Subcutaneous adipose tissue (tissue), 4 donors: ENCODE measurements around the gene ACP6. TPM values are rescaled to one million over a fixed set of nuclear protein-coding genes. Genes with fewer than 3 reads are reported as not detected.

ENCODE experiments used
- total RNA-seq, 4 donors: library from RNA; depleted of rRNA; stranded (reverse); fragments of >200 nt; gene quantifications; one replicate each; pipeline ENCODE4 v1.1.0, GENCODE V29; 2016
- TF ChIP-seq, protein P1 (sequence below): fragments of 450-650 bp; IDR thresholded peaks from one replicate; pipeline ENCODE4 v1.5.1; 2016; ENCODE audit warnings: low read depth, mild to moderate bottlenecking, control low read depth, antibody characterized with exemption, moderate library complexity

Gene ACP6
- total RNA-seq, 4 donors from 2014 or later: 4.2 to 19.2 (median 7.5) TPM

DNA sequence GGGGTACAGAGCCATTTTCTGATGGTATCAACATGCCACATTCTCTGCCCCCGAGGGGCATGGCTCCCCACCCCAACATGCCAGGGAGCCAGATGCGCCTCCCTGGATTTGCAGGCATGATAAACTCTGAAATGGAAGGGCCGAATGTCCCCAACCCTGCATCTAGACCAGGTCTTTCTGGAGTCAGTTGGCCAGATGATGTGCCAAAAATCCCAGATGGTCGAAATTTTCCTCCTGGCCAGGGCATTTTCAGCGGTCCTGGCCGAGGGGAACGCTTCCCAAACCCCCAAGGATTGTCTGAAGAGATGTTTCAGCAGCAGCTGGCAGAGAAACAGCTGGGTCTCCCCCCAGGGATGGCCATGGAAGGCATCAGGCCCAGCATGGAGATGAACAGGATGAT is 50.6 kb downstream of the ACP6 start:
- TF ChIP-seq, protein P1, sequence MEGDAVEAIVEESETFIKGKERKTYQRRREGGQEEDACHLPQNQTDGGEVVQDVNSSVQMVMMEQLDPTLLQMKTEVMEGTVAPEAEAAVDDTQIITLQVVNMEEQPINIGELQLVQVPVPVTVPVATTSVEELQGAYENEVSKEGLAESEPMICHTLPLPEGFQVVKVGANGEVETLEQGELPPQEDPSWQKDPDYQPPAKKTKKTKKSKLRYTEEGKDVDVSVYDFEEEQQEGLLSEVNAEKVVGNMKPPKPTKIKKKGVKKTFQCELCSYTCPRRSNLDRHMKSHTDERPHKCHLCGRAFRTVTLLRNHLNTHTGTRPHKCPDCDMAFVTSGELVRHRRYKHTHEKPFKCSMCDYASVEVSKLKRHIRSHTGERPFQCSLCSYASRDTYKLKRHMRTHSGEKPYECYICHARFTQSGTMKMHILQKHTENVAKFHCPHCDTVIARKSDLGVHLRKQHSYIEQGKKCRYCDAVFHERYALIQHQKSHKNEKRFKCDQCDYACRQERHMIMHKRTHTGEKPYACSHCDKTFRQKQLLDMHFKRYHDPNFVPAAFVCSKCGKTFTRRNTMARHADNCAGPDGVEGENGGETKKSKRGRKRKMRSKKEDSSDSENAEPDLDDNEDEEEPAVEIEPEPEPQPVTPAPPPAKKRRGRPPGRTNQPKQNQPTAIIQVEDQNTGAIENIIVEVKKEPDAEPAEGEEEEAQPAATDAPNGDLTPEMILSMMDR: no peak

- TF ChIP-seq, protein P1: no peak
Measured at GRCh38 chr1:147618771-147619170, 51.6 kb downstream of the ACP6 start.

- TF ChIP-seq, protein P1: no peak
Measured at GRCh38 chr1:147618077-147618569, 52.2 kb downstream of the ACP6 start.

- TF ChIP-seq, protein P1: no peak
Measured at GRCh38 chr1:147613506-147613905, 56.8 kb downstream of the ACP6 start.

DNA sequence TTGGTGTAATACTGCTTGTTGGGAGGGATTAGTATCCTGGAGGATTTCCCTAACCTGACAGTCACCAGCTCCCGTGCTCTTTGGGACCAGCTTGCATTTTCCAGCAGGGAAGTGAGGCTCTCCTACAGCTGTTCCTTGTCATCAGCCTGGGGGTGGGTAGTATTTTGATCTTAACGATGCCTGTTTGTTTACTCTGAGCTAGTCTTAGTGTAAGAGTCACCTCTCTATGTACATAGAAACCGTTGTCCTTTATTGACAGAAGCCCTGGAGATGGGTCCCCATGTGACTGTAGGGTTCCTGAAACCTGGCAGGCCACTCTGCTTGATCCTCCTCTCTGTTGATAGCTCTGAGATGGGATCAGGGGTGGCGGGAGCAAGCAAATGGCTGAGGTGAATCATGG is 58.0 kb downstream of the ACP6 start:
- TF ChIP-seq, protein P1: no peak

DNA sequence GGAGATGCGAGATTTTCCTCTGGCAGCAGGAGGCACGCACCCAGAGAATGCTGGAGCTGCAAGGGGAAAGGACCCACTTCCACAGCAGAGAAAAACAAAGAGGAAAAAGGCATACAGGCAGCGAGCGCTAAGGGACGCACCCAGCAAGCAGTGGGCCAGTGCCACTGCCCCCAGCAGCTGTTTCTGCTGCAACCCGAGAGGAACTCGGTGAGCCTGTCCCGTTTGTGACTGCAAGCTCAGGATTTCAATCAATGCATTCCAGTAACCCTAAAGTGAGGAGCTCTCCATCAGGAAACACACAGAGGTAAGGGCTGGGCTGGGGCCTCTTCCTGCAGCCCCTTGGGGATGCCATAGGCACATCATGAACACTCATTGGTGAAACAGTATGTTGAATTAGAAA is 58.7 kb downstream of the ACP6 start:
- TF ChIP-seq, protein P1: no peak

DNA sequence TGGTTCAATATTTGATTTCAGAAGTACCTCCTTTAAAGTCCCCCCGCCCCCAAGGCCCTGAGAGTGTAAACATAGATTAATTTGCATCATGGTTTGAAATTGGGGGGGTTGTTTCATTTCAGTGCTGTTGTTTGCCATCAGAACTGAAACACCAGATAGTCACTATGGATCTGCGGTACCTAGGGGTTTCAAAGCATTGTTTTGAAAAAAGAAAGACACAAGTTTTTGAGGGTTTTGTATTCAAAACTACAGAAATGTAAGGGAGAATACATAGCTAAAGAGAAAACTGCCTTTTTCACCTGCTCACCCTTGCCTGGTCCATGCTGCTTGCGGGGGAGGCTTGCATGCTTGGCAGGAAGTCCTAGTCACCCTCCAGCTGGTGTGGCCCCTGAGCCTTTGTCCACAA is 59.3 kb downstream of the ACP6 start:
- TF ChIP-seq, protein P1: no peak
